ENCODE measurements around the gene WDR5B.

GRCh38 chr3:122435950-122436349, 20.1 kb upstream of the WDR5B start:
- TF ChIP-seq CTCF (conservative IDR thresholded peaks at IDR 0.05; ENCODE audit: low read depth, low read length), result no peak
- TF ChIP-seq POLR2A (IDR thresholded peaks at IDR 0.05; ENCODE audit: low read depth, low read length), result no peak
- no peak for TF ChIP-seq FOS (IDR thresholded peaks at IDR 0.05; ENCODE audit: low read depth, low read length)
- no peak for TF ChIP-seq MAZ (IDR thresholded peaks at IDR 0.05; ENCODE audit: borderline replicate concordance, low read depth, low read length)
- no peak for TF ChIP-seq SMC3 (IDR thresholded peaks at IDR 0.05; ENCODE audit: low read depth, low read length)
- no peak for TF ChIP-seq RCOR1 (IDR thresholded peaks at IDR 0.05; ENCODE audit: insufficient replicate concordance, low read length)
- no peak for TF ChIP-seq NFE2L2 (IDR thresholded peaks at IDR 0.05; ENCODE audit: low read depth, low read length)
- no peak for TF ChIP-seq USF2 (IDR thresholded peaks at IDR 0.05; ENCODE audit: low read depth, low read length)
- TF ChIP-seq CHD1 (IDR thresholded peaks at IDR 0.05; ENCODE audit: low read depth, low read length), result no peak
- TF ChIP-seq BHLHE40 (IDR thresholded peaks at IDR 0.05; ENCODE audit: low read depth, low read length), result no peak
- no peak for TF ChIP-seq RAD21 (IDR thresholded peaks at IDR 0.05; ENCODE audit: low read length)
- TF ChIP-seq MAFK (IDR thresholded peaks at IDR 0.05; ENCODE audit: low read depth, low read length), result no peak
